H9 (cell line): Measurements from ENCODE around the gene SPDYE4. TPM values are rescaled to one million over a fixed set of nuclear protein-coding genes. Genes with fewer than 3 reads are reported as not detected.

Experiments
- DNase-seq: peaks from one replicate; pipeline ENCODE4 v3.0.0-alpha.2; 2017
- H2AFZ ChIP-seq: one replicate; pipeline ENCODE4 v1.6.1; 2013; ENCODE audit warnings: mild to moderate bottlenecking, low read length, control low read depth, moderate library complexity
- H2AK5ac ChIP-seq: 2 replicates; pipeline ENCODE4 v1.6.1; 2013; ENCODE audit warnings: low read length, control low read depth, mixed read lengths; ENCODE audit not compliant: insufficient read length
- H2BK120ac ChIP-seq: one replicate; pipeline ENCODE4 v1.6.1; 2013; ENCODE audit warnings: low read depth, mild to moderate bottlenecking, low read length, control low read depth, inconsistent platforms; ENCODE audit not compliant: poor library complexity, severe bottlenecking
- H2BK12ac ChIP-seq: 2 replicates; pipeline ENCODE4 v1.6.1; 2013; ENCODE audit warnings: low read length, control low read depth, mixed read lengths, low read depth; ENCODE audit not compliant: insufficient read length
- H2BK15ac ChIP-seq: 2 replicates; pipeline ENCODE4 v1.6.1; 2013; ENCODE audit warnings: low read depth, low read length, control low read depth
- H2BK20ac ChIP-seq: one replicate; pipeline ENCODE4 v1.6.1; 2013; ENCODE audit warnings: low read depth, mild to moderate bottlenecking, low read length, control low read depth, inconsistent platforms; ENCODE audit not compliant: poor library complexity, severe bottlenecking
- H2BK5ac ChIP-seq: 2 replicates; pipeline ENCODE4 v1.6.1; 2013; ENCODE audit warnings: low read length, control low read depth, mixed read lengths; ENCODE audit not compliant: insufficient read length
- H3K14ac ChIP-seq: 2 replicates; pipeline ENCODE4 v1.6.1; 2013; ENCODE audit warnings: low read length, control low read depth; ENCODE audit not compliant: insufficient read depth
- H3K18ac ChIP-seq: 2 replicates; pipeline ENCODE4 v1.6.1; 2013; ENCODE audit warnings: low read depth, mild to moderate bottlenecking, mixed read lengths, low read length, control low read depth; ENCODE audit not compliant: insufficient read length
- H3K23ac ChIP-seq: 2 replicates; pipeline ENCODE4 v1.6.1; 2013; ENCODE audit warnings: low read length, control low read depth, mixed read lengths, low read depth; ENCODE audit not compliant: insufficient read length
- H3K23me2 ChIP-seq: 2 replicates; pipeline ENCODE4 v1.6.1; 2013; ENCODE audit warnings: low read depth, mild to moderate bottlenecking, mixed read lengths, low read length, control low read depth; ENCODE audit not compliant: insufficient read length, poor library complexity, severe bottlenecking
- H3K27ac ChIP-seq: 2 replicates; pipeline ENCODE4 v1.5.1; 2013; ENCODE audit warnings: low read length, control low read depth, mixed read lengths, low read depth; ENCODE audit not compliant: insufficient read length
- H3K27me3 ChIP-seq: 2 replicates; pipeline ENCODE4 v1.6.1; 2013; ENCODE audit warnings: low read length, control low read depth, inconsistent platforms; ENCODE audit not compliant: insufficient read depth
- H3K4ac ChIP-seq: 2 replicates; pipeline ENCODE4 v1.6.1; 2013; ENCODE audit warnings: low read depth, mild to moderate bottlenecking, control low read depth, inconsistent platforms, low read length, moderate library complexity
- H3K4me1 ChIP-seq: 2 replicates; pipeline ENCODE4 v1.6.1; 2013; ENCODE audit warnings: low read length, control low read depth, inconsistent platforms; ENCODE audit not compliant: insufficient read depth
- H3K4me2 ChIP-seq: 2 replicates; pipeline ENCODE4 v1.6.1; 2013; ENCODE audit warnings: low read length, control low read depth, mixed read lengths; ENCODE audit not compliant: insufficient read length, insufficient read depth
- H3K56ac ChIP-seq: 2 replicates; pipeline ENCODE4 v1.6.1; 2013; ENCODE audit warnings: low read depth, mild to moderate bottlenecking, mixed read lengths, low read length, control low read depth; ENCODE audit not compliant: insufficient read length
- H3K79me1 ChIP-seq: 2 replicates; pipeline ENCODE4 v1.6.1; 2013; ENCODE audit warnings: low read depth, mild to moderate bottlenecking, moderate library complexity, low read length, control low read depth, inconsistent platforms; ENCODE audit not compliant: insufficient read depth, poor library complexity, severe bottlenecking
- H3K79me2 ChIP-seq: 2 replicates; pipeline ENCODE4 v1.6.1; 2013; ENCODE audit warnings: low read length, control low read depth, inconsistent platforms; ENCODE audit not compliant: insufficient read depth
- H3K9ac ChIP-seq: 2 replicates; pipeline ENCODE4 v1.6.1; 2013; ENCODE audit warnings: low read length, control low read depth, mixed read lengths; ENCODE audit not compliant: insufficient read length; ENCODE audit errors: extremely low read depth
- H3K9me3 ChIP-seq: one replicate; pipeline ENCODE4 v1.6.1; 2013; ENCODE audit warnings: low read depth, low read length, inconsistent platforms; ENCODE audit not compliant: control insufficient read depth
- H3T11ph ChIP-seq: one replicate; pipeline ENCODE4 v1.6.1; 2013; ENCODE audit warnings: mild to moderate bottlenecking, low read length, control low read depth, inconsistent platforms
- H4K20me1 ChIP-seq: one replicate; pipeline ENCODE4 v1.6.1; 2013; ENCODE audit not compliant: control insufficient read depth, insufficient read length, insufficient read depth
- H4K5ac ChIP-seq: 2 replicates; pipeline ENCODE4 v1.6.1; 2013; ENCODE audit warnings: low read depth, mild to moderate bottlenecking, mixed read lengths, low read length, control low read depth; ENCODE audit not compliant: insufficient read length
- H4K8ac ChIP-seq: replicated peaks from 2 replicates; pipeline ENCODE4 v1.6.1; 2013; ENCODE audit warnings: low read length, control low read depth, mixed read lengths, low read depth; ENCODE audit not compliant: insufficient read length
- H4K91ac ChIP-seq: 2 replicates; pipeline ENCODE4 v1.6.1; 2013; ENCODE audit warnings: low read depth, mild to moderate bottlenecking, moderate library complexity, mixed read lengths, low read length, control low read depth; ENCODE audit not compliant: insufficient read length
- H3K27ac Mint-ChIP-seq, 3 experiments: 2 replicates in 2 of 3; 3 replicates in 1 of 3; pipeline ENCODE4 v1.8.0; 2020 to 2021; ENCODE audit warnings: mixed read lengths in 3 of 3, mild to moderate bottlenecking in 1 of 3, moderate library complexity in 1 of 3
- H3K27me3 Mint-ChIP-seq: 2 replicates; pipeline ENCODE4 v1.8.0; 2021; ENCODE audit warnings: low read depth, mild to moderate bottlenecking, moderate library complexity, mixed read lengths
- H3K36me3 Mint-ChIP-seq, 3 experiments: 2 replicates in 2 of 3; 3 replicates in 1 of 3; pipeline ENCODE4 v1.8.0; 2020 to 2021; ENCODE audit warnings: low read depth in 3 of 3, mixed read lengths in 3 of 3; ENCODE audit not compliant: insufficient read depth in 1 of 3
- H3K4me1 Mint-ChIP-seq, 2 experiments: 2 replicates each; pipeline ENCODE4 v1.8.0; 2020; ENCODE audit warnings: mixed read lengths in 2 of 2
- H3K4me3 Mint-ChIP-seq, 2 experiments: 2 replicates in 1 of 2; 3 replicates in 1 of 2; pipeline ENCODE4 v1.8.0; 2020 to 2021; ENCODE audit warnings: mild to moderate bottlenecking in 2 of 2, mixed read lengths in 2 of 2, moderate library complexity in 1 of 2
- H3K9me3 Mint-ChIP-seq, 2 experiments: 2 replicates in 1 of 2; 3 replicates in 1 of 2; pipeline ENCODE4 v1.8.0; 2020; ENCODE audit warnings: mild to moderate bottlenecking in 2 of 2, mixed read lengths in 2 of 2, moderate library complexity in 1 of 2
- WGBS: extraction: QIAGEN DNeasy Blood & Tissue Kit; methylation state at CpG from one replicate; pipeline ENCODE4 v1.1.7; 2013; ENCODE audit warnings: missing lambda C conversion rate, low lambda C conversion rate, mixed read lengths; ENCODE audit not compliant: insufficient read length; ENCODE audit errors: extremely low coverage; 5-methylcytosine and 5-hydroxymethylcytosine counted together
- total RNA-seq: library from RNA; stranded (reverse); gene quantifications from 2 replicates; pipeline ENCODE4 v1.2.1, GENCODE V29; 2021
- TF ChIP-seq, protein P1 (sequence below): fragments of 200-600 bp; sonication (generic); conservative IDR thresholded peaks from 3 replicates; pipeline ENCODE4 v1.8.0; 2021; ENCODE audit warnings: antibody characterized with exemption, mild to moderate bottlenecking

The SPDYE4 gene
- total RNA-seq, 1 experiment from 2014 or later: not detected

DNA sequence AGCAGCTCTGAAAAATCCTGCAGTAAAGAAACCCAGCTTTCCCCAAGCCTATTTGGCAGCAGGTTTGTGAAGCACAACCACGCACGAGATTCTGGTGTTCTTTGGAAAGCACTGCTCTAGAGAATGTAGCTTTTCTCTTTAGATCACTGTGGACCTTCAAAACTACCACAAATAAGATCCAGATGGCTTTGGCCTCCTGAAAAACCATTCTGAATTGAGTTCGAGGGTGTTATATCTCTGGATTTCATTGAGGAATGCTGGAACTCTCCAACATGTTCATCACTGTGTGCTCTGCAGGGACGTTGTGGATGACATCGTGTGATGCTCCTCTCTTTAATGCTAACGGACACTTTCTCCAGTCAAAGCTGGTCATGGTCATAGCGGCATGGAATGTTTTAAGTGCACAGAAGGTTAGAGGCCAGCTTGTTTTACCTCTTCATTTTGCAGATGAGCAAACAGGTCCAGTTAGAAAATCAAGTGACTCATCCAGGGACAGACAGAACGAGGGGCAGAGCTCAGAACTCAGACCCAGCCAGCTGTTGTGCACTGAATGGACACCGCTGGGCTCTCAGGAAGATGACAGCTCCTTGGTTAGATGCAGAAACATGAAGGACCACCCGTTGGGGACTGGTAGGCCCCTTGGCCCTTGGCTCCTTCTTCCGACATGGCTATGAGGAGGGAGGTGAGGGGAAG is 50.9 kb downstream of the SPDYE4 start:
- peak; percentile 14 for DNase-seq
- H3K9me3 ChIP-seq: peaks cover 6% of the 10 kb centered on the region
- no peak overlapping the region for H2BK15ac ChIP-seq
- no peak overlapping the region for H4K8ac ChIP-seq
- Mint-ChIP-seq H3K27me3 (peaks cover 10% of the 10 kb centered on the region), H3K4me1 (peaks cover 2 to 10% of the 10 kb centered on the region in 2 experiments; a peak in 3 of 4 replicates), H3K27ac (no peak overlapping the region), H3K4me3 (no peak overlapping the region), H3K36me3 (peaks cover 0 to 5% (median 0%) of the 10 kb centered on the region in 3 experiments; a peak in 3 of 7 replicates), H3K9me3 (peaks cover 8 to 9% of the 10 kb centered on the region in 2 experiments)
- H4K91ac ChIP-seq: no peak overlapping the region
- H3K23ac ChIP-seq: no peak overlapping the region
- no peak overlapping the region for H3T11ph ChIP-seq
- no CpG with 5 or more reads among the region's 11 CpGs for WGBS
- H3K27me3 ChIP-seq: no peaks in the 10 kb centered on the region
- no peaks in the 10 kb centered on the region for H3K79me2 ChIP-seq
- H4K20me1 ChIP-seq: no peaks in the 10 kb centered on the region
- H3K4me1 ChIP-seq: no peaks in the 10 kb centered on the region
- TF ChIP-seq, protein P1, sequence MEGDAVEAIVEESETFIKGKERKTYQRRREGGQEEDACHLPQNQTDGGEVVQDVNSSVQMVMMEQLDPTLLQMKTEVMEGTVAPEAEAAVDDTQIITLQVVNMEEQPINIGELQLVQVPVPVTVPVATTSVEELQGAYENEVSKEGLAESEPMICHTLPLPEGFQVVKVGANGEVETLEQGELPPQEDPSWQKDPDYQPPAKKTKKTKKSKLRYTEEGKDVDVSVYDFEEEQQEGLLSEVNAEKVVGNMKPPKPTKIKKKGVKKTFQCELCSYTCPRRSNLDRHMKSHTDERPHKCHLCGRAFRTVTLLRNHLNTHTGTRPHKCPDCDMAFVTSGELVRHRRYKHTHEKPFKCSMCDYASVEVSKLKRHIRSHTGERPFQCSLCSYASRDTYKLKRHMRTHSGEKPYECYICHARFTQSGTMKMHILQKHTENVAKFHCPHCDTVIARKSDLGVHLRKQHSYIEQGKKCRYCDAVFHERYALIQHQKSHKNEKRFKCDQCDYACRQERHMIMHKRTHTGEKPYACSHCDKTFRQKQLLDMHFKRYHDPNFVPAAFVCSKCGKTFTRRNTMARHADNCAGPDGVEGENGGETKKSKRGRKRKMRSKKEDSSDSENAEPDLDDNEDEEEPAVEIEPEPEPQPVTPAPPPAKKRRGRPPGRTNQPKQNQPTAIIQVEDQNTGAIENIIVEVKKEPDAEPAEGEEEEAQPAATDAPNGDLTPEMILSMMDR: no peak
- no peak overlapping the region for H3K27ac ChIP-seq
- H2BK5ac ChIP-seq: no peak overlapping the region
- no peaks in the 10 kb centered on the region for H3K23me2 ChIP-seq
- H2BK12ac ChIP-seq: no peak overlapping the region
- no peak overlapping the region for H2AK5ac ChIP-seq
- no peak overlapping the region for H3K14ac ChIP-seq
- H3K56ac ChIP-seq: no peak overlapping the region
- H2AFZ ChIP-seq: no peak overlapping the region
- H2BK20ac ChIP-seq: no peak overlapping the region
- no peak overlapping the region for H3K4me2 ChIP-seq
- no peak overlapping the region for H4K5ac ChIP-seq
- no peak overlapping the region for H3K9ac ChIP-seq
- H3K18ac ChIP-seq: no peak overlapping the region
- no peak overlapping the region for H2BK120ac ChIP-seq
- no peaks in the 10 kb centered on the region for H3K79me1 ChIP-seq
- no peak overlapping the region for H3K4ac ChIP-seq
